ENCODE results near the gene G6PC3.

The G6PC3 gene

DNA sequence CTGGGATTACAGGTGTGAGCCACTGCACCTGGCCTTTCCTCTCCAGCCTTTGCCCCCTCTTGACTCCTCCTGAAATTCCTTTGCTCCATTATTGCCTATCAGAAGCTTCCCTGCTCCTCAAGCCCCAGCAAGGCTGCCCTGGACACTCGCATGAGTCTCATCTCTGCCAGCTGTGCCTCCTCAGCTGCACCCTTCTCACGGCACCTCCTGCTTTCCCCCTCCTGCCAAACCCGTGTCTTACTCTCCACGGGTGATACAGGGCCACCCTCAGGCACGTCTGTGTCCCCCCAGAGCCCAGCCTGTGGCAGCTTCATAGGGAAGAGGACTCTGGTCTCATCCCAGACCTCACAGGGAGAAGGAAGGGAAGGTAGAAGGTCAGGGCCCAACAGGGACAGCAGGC is 15.4 kb downstream of the G6PC3 start:
- TF ChIP-seq, protein P1, sequence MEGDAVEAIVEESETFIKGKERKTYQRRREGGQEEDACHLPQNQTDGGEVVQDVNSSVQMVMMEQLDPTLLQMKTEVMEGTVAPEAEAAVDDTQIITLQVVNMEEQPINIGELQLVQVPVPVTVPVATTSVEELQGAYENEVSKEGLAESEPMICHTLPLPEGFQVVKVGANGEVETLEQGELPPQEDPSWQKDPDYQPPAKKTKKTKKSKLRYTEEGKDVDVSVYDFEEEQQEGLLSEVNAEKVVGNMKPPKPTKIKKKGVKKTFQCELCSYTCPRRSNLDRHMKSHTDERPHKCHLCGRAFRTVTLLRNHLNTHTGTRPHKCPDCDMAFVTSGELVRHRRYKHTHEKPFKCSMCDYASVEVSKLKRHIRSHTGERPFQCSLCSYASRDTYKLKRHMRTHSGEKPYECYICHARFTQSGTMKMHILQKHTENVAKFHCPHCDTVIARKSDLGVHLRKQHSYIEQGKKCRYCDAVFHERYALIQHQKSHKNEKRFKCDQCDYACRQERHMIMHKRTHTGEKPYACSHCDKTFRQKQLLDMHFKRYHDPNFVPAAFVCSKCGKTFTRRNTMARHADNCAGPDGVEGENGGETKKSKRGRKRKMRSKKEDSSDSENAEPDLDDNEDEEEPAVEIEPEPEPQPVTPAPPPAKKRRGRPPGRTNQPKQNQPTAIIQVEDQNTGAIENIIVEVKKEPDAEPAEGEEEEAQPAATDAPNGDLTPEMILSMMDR (conservative IDR thresholded peaks at IDR 0.05): no peak
- no peak for TF ChIP-seq ZFX (IDR thresholded peaks at IDR 0.05)
- H3K27ac ChIP-seq: no peak overlapping the region

DNA sequence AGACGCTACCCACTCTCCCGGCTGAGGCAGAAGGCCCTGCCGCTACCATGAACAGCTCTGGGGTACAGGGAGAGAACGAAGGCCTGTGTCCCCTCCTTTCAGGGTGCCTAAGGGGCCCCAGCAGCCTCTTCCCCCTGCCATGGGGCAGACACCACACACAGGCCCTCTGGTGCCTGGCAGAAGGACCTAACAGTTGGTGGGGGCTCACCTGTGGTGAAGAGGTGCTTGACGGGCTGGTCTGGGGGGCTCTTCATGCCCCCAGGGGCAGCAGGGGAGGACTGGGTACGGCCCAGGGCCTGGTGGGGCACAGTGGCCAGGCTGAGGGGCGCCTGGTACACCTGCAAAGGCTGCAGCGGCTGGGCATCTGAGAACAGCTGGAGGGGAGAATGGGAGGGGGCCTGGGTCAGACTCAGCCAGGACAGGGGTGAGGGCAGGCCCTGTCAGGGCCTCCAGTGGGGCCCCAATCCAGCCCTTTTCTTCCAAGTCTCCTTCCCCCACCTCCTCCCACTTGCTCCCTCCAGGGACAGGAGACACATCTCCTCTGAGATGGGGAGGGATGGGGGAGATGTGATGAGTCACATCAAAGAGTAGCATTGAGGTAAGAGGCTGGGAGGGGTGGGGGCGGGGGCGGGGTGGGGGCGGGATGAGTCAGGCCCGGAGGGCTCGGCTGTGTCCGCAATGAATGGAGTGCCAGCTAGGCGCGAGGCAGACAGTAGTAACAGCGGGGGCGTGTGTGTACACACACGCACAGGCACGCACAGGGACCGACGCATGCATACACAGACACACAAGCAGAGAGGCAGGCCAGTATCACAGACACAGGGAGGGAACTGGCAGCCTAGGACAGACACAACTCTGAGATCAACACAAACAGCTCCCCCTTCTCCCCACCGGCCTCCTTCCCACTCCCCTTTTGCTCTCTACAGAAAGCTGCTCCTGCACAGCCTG is 16.1 kb downstream of the G6PC3 start:
- no peak overlapping the region for H3K27ac ChIP-seq

DNA sequence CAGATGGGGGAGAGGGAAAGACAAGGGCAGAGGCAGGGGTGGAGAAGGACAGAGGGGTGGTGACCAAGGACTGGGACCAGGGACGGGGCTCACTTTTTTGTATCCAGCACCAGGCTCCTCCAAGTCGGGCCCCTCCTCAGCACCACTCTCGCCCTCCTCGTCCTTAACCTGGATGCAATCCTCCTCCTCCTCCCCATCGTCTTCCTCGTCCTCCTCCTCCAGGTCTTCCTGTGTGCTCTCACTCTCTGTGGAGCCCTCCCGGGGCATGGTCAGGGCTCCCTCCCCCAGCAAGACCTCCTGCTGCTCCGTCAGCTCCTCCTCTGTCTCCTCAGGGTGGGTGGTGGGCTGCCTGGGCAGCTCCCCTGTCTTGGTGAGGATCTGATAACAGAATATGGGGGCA is 16.8 kb downstream of the G6PC3 start:
- no peak for TF ChIP-seq ZFX (IDR thresholded peaks at IDR 0.05)
- TF ChIP-seq, protein P1 (conservative IDR thresholded peaks at IDR 0.05): no peak
- no peak overlapping the region for H3K27ac ChIP-seq

More for the DNA sequence above, 16.1 kb downstream of the G6PC3 start:
- TF ChIP-seq ZFX (IDR thresholded peaks at IDR 0.05): no peak

DNA sequence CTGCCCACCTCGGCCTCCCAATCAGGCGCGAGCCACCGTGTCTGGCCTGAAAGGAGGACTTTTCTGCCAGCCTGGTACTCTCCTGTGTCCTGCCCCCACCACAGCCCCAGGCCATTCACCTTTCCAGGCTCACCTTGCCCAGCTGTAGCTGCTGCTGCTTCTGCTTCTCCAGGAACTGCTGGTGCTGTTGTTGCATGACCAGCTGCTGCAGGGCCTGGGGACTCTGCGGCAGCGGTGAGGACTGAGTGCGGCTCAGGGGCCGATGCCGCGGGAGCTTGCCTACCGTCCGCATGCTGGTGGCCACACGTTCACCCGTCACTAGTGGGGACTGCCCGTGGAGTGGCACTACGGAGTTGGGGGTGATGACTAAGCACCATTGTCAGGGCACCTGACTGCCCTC is 17.7 kb downstream of the G6PC3 start:
- no peak overlapping the region for H3K27ac ChIP-seq
- no peak for TF ChIP-seq ZFX (IDR thresholded peaks at IDR 0.05)
- TF ChIP-seq, protein P1 (conservative IDR thresholded peaks at IDR 0.05): no peak

DNA sequence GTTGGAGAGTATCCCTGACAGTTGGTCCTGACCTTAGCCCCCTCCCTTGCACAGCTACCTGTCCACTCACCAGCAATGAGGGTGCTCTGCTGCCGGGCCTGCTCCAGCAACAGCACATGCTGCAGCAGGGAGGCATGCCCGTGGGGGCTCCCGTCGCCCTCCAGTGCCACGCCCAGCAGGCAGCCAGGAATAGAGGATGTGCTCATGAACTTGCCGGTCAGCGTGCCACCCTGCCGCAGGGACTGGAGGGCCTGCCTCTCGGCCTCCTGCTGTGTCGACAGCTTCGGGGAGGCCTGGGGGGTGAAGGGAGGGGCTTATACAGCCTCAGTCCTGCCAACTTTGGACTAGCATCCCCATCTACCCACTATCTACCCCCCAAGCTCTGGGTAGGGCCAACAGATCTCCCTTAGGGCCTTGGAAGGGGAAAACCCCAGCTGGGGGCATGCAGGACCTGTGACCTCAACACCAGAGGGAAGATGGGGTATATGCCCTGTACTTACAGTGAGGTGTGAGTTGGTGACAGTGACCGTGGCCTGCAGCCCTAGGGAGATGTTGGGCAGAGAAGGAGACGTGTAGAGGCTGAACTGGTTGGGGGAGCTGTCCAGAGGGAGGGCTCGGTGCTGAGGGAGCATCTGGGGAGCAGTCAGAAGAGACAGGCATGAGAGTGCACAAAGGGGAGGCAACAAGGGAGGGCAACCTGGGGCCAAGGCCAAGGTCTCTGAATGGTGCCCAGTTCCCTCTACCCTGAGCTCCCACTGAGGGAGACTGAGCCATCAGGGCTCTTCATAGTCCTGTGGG is 20.9 kb downstream of the G6PC3 start:
- no peak for TF ChIP-seq ZFX (IDR thresholded peaks at IDR 0.05)
- TF ChIP-seq, protein P1 (conservative IDR thresholded peaks at IDR 0.05): no peak

DNA sequence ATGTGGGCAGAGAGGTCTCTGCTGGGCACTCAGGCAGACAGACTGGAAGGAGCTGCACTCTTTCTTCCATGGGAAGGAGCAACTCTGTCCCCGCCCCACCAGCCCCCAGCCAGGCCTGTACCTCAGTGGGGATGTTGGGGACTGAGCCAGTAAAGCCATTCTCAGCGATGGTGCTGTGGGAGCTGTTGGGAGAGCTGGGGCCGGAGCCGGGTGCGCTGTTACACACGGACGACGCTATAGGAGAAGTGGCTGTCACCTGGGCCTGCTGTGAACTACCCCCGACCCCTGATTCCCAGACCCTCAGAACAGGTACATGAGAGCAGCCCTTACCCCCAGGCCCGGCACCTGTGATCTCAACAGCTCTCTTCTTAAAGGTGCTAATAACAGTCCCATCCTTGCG is 21.5 kb downstream of the G6PC3 start:
- H3K27ac ChIP-seq: no peak overlapping the region
- TF ChIP-seq, protein P1 (conservative IDR thresholded peaks at IDR 0.05): no peak
- no peak for TF ChIP-seq ZFX (IDR thresholded peaks at IDR 0.05)

More for the DNA sequence above, 20.9 kb downstream of the G6PC3 start:
- no peak overlapping the region for H3K27ac ChIP-seq

DNA sequence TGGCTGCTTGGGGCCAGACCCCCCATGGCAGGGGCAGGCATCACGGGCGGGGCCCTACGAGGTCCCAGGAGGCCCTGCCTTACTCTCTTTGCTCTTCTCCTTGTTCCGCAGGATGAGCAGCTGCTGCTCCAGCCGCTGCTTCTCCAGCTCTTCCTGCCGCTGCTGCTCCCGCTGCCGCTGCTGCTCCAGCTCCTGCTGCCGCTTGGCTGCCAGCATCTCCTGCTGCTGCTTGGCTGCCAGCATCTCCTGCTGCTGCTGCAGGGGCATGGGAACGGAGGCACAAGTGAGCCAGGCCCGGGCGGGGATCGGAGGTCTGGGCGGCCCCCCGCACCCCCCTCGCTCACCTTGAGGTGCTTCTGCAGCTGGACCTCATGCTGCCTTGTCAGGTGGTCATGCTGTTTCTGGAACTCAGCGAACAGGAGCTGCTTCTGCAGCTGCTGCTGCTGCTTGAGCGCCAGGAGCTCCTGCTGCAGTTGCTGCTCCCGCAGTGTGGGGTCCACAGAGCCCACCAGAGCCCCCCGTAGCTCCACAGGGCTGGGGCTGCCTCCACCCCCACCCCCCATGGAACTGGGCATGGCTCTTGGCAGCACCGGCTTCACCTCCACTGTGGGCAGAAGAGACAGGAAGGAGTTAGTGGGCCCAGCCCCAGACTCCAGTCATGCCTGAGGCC is 22.8 kb downstream of the G6PC3 start:
- TF ChIP-seq ZFX (IDR thresholded peaks at IDR 0.05): no peak
- TF ChIP-seq, protein P1 (conservative IDR thresholded peaks at IDR 0.05): no peak
- no peak overlapping the region for H3K27ac ChIP-seq

All from C4-2B (cell line).